Measurements from ENCODE around the gene CTNNA3.

CTNNA3 gene

GRCh38 chr10:66273966-66274519 lies 1422.0 kb downstream of the CTNNA3 start:
- no peak for DNase-seq (ENCODE audit: low spot score)
- in situ Hi-C loops (cut with MboI; ENCODE audit: low sequenced_read_pairs, unreplicated experiment), result no loop called here
- TF ChIP-seq CTCF (IDR thresholded peaks at IDR 0.05; ENCODE audit: borderline replicate concordance, control extremely low read depth, extremely low read depth, insufficient read depth, missing control alignments), result no peak

GRCh38 chr10:66265398-66265797 lies 1430.6 kb downstream of the CTNNA3 start:
- in situ Hi-C loops (cut with MboI; ENCODE audit: low sequenced_read_pairs, unreplicated experiment), result no loop called here
- no peak for TF ChIP-seq CTCF (IDR thresholded peaks at IDR 0.05; ENCODE audit: borderline replicate concordance, control extremely low read depth, extremely low read depth, insufficient read depth, missing control alignments)
- DNase-seq (ENCODE audit: low spot score), result no peak

- DNase-seq (ENCODE audit: low spot score), result no peak
- in situ Hi-C loops (cut with MboI; ENCODE audit: low sequenced_read_pairs, unreplicated experiment), result no loop called here
Observed at GRCh38 chr10:66259836-66260235, 1436.2 kb downstream of the CTNNA3 start.

GRCh38 chr10:66258693-66259092 lies 1437.3 kb downstream of the CTNNA3 start:
- in situ Hi-C loops (cut with MboI; ENCODE audit: low sequenced_read_pairs, unreplicated experiment), result no loop called here
- TF ChIP-seq CTCF (IDR thresholded peaks at IDR 0.05; ENCODE audit: borderline replicate concordance, control extremely low read depth, extremely low read depth, insufficient read depth, missing control alignments), result no peak
- no peak for DNase-seq (ENCODE audit: low spot score)

More at GRCh38 chr10:66259836-66260235, 1436.2 kb downstream of the CTNNA3 start:
- no peak for TF ChIP-seq CTCF (IDR thresholded peaks at IDR 0.05; ENCODE audit: borderline replicate concordance, control extremely low read depth, extremely low read depth, insufficient read depth, missing control alignments)

GRCh38 chr10:66257801-66258200 lies 1438.2 kb downstream of the CTNNA3 start:
- no peak for TF ChIP-seq CTCF (IDR thresholded peaks at IDR 0.05; ENCODE audit: borderline replicate concordance, control extremely low read depth, extremely low read depth, insufficient read depth, missing control alignments)
- in situ Hi-C loops (cut with MboI; ENCODE audit: low sequenced_read_pairs, unreplicated experiment), result no loop called here
- DNase-seq (ENCODE audit: low spot score), result no peak

- no peak for TF ChIP-seq CTCF (IDR thresholded peaks at IDR 0.05; ENCODE audit: borderline replicate concordance, control extremely low read depth, extremely low read depth, insufficient read depth, missing control alignments)
- DNase-seq (ENCODE audit: low spot score), result no peak
- in situ Hi-C loops (cut with MboI; ENCODE audit: low sequenced_read_pairs, unreplicated experiment), result no loop called here
Observed at GRCh38 chr10:66252986-66253385, 1443.0 kb downstream of the CTNNA3 start.

All from GM13976 (cell line).